Measurements from ENCODE around the gene CENPF.
"Not testable (repeated sequence)": the region's sequence is repeated elsewhere in the genome, so short reads cannot be mapped to it uniquely, and the experiment has no call there.

Gene CENPF

DNA sequence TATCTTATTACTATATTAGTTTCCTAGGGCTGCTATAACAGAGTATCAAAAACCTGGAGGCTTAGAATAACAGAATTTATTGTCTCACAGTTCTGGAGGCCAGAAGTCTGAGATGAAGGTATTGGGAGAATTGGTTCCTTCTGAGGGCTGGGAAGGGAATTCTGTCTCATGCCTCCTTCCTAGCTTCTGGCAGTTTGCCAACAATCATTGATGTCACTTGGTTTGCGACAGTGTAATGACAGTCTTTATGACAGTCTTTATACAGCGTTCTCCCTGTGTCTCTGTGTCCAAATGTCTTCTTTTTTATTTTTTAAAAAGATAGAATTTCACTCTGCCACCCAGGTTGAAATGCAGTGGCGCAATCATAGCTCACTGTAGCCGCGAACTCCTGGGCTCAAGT, 15.8 kb upstream of the CENPF start:
- no peak overlapping the region for H3K27ac Mint-ChIP-seq
- H3K36me3 Mint-ChIP-seq (ENCODE audit: low read depth): no peaks in the 10 kb centered on the region
- no peaks in the 10 kb centered on the region for H3K9me3 Mint-ChIP-seq
- no peaks in the 10 kb centered on the region for H3K4me1 Mint-ChIP-seq
- no peak overlapping the region for H3K4me3 Mint-ChIP-seq
- TF ChIP-seq CTCF (IDR thresholded peaks at IDR 0.05; ENCODE audit: unreplicated experiment in 3 of 3): no peak
- H3K27me3 Mint-ChIP-seq (ENCODE audit: low read depth): peaks cover 4% of the 10 kb centered on the region

GRCh38 chr1:214588963-214589597, 13.9 kb upstream of the CENPF start:
- Mint-ChIP-seq H3K27ac (no peak overlapping the region), H3K9me3 (no peaks in the 10 kb centered on the region), H3K4me1 (no peaks in the 10 kb centered on the region), H3K36me3 (ENCODE audit: low read depth) (no peaks in the 10 kb centered on the region), H3K4me3 (no peak overlapping the region), H3K27me3 (ENCODE audit: low read depth) (peaks cover 4% of the 10 kb centered on the region)
- TF ChIP-seq CTCF (IDR thresholded peaks at IDR 0.05; ENCODE audit: unreplicated experiment in 3 of 3): no peak

- no peak for TF ChIP-seq CTCF (IDR thresholded peaks at IDR 0.05; ENCODE audit: unreplicated experiment in 3 of 3)
- peaks cover 4% of the 10 kb centered on the region for H3K27me3 Mint-ChIP-seq (ENCODE audit: low read depth)
- H3K9me3 Mint-ChIP-seq: no peaks in the 10 kb centered on the region
- no peak overlapping the region for H3K4me3 Mint-ChIP-seq
- H3K36me3 Mint-ChIP-seq (ENCODE audit: low read depth): no peaks in the 10 kb centered on the region
- no peak overlapping the region for H3K27ac Mint-ChIP-seq
- H3K4me1 Mint-ChIP-seq: no peaks in the 10 kb centered on the region
Measured at GRCh38 chr1:214590696-214591095, 12.3 kb upstream of the CENPF start.

DNA sequence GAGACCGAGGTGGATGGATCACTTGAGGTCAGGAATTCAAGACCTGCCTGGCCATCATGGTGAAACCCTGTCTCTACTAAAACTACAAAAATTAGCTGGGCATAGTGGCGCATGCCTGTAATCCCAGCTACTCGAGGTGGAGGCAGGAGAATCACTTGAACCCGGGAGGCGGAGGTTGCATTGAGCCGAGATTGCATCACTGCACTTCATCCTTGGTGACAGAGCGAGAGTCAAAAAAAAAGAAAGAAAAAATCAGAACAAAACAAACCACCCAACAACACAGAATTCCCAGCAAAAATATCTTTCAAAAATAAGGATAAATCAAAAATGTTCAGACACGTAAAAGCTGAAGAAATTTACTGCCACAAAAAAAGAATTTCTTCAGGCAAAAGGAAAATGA, 11.1 kb upstream of the CENPF start:
- not testable (repeated sequence) for H3K4me1 Mint-ChIP-seq; H3K27me3 Mint-ChIP-seq (ENCODE audit: low read depth); H3K27ac Mint-ChIP-seq; H3K36me3 Mint-ChIP-seq (ENCODE audit: low read depth); H3K9me3 Mint-ChIP-seq; H3K4me3 Mint-ChIP-seq

GRCh38 chr1:214593158-214593557, 9.8 kb upstream of the CENPF start:
- no peaks in the 10 kb centered on the region for H3K4me1 Mint-ChIP-seq
- peaks cover 4% of the 10 kb centered on the region for H3K27me3 Mint-ChIP-seq (ENCODE audit: low read depth)
- H3K27ac Mint-ChIP-seq: no peak overlapping the region
- no peaks in the 10 kb centered on the region for H3K9me3 Mint-ChIP-seq
- no peak for TF ChIP-seq CTCF (IDR thresholded peaks at IDR 0.05; ENCODE audit: unreplicated experiment in 3 of 3)
- H3K36me3 Mint-ChIP-seq (ENCODE audit: low read depth): no peaks in the 10 kb centered on the region
- no peak overlapping the region for H3K4me3 Mint-ChIP-seq

GRCh38 chr1:214603819-214604252, 841 bp downstream of the CENPF start:
- Mint-ChIP-seq H3K4me1 (peaks cover 19% of the 10 kb centered on the region), H3K27me3 (ENCODE audit: low read depth) (no peaks in the 10 kb centered on the region), H3K27ac (peak overlapping the region; percentile 40 to 73 (median 71)), H3K9me3 (peaks cover 3% of the 10 kb centered on the region), H3K4me3 (peak overlapping the region; percentile 87 to 97 (median 89)), H3K36me3 (ENCODE audit: low read depth) (peaks cover 5% of the 10 kb centered on the region)
- no peak for TF ChIP-seq CTCF (IDR thresholded peaks at IDR 0.05; ENCODE audit: unreplicated experiment in 3 of 3)

Data from nephron (organoid).